H1 (cell line): Measurements from ENCODE around the gene ENAH.

Source experiments
- ATF3 ChIP-seq: IDR thresholded peaks from 2 replicates; pipeline ENCODE4 v1.6.1; 2011; ENCODE audit warnings: low read depth, mild to moderate bottlenecking, low read length; ENCODE audit not compliant: insufficient read depth
- CHD2 ChIP-seq: IDR thresholded peaks from 2 replicates; pipeline ENCODE4 v1.6.1; 2012; ENCODE audit warnings: low read length, improper control_type of control experiment
- EZH2 ChIP-seq: fragments of 200-600 bp; sonication (generic); IDR thresholded peaks from 2 replicates; pipeline ENCODE4 v1.7.1; 2012; ENCODE audit warnings: low read depth, mild to moderate bottlenecking, moderate library complexity, low read length, inconsistent platforms; ENCODE audit not compliant: severe bottlenecking
- POLR2A ChIP-seq, 2 experiments: IDR thresholded peaks; 1 replicate in 1 of 2; 2 replicates in 1 of 2; pipeline ENCODE4 v1.6.1; 2011; ENCODE audit warnings: low read depth in 2 of 2, low read length in 2 of 2, mild to moderate bottlenecking in 2 of 2; ENCODE audit errors: control extremely low read depth in 1 of 2
- SP2 ChIP-seq: IDR thresholded peaks from 2 replicates; pipeline ENCODE4 v1.6.1; 2012; ENCODE audit warnings: mild to moderate bottlenecking, low read length, inconsistent platforms
- ZNF274 ChIP-seq: IDR thresholded peaks from 2 replicates; pipeline ENCODE4 v1.7.0; 2012; ENCODE audit warnings: low read length, borderline replicate concordance; ENCODE audit errors: extremely low read depth
- TF ChIP-seq, protein P1 (sequence below), 3 experiments: IDR thresholded peaks; 1 replicate in 2 of 3; 2 replicates in 1 of 3; pipeline versions ENCODE4 v1.5.1 to v1.6.1; 2011; ENCODE audit warnings: low read length in 3 of 3, mild to moderate bottlenecking in 3 of 3, inconsistent platforms in 2 of 3, low read depth in 1 of 3, moderate library complexity in 1 of 3; ENCODE audit not compliant: insufficient read depth in 1 of 3; ENCODE audit errors: control extremely low read depth in 1 of 3

GRCh38 chr1:225695578-225696337 is 42.8 kb upstream of the ENAH start:
- TF ChIP-seq, protein P1, sequence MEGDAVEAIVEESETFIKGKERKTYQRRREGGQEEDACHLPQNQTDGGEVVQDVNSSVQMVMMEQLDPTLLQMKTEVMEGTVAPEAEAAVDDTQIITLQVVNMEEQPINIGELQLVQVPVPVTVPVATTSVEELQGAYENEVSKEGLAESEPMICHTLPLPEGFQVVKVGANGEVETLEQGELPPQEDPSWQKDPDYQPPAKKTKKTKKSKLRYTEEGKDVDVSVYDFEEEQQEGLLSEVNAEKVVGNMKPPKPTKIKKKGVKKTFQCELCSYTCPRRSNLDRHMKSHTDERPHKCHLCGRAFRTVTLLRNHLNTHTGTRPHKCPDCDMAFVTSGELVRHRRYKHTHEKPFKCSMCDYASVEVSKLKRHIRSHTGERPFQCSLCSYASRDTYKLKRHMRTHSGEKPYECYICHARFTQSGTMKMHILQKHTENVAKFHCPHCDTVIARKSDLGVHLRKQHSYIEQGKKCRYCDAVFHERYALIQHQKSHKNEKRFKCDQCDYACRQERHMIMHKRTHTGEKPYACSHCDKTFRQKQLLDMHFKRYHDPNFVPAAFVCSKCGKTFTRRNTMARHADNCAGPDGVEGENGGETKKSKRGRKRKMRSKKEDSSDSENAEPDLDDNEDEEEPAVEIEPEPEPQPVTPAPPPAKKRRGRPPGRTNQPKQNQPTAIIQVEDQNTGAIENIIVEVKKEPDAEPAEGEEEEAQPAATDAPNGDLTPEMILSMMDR (IDR thresholded peaks at IDR 0.05; ENCODE audit: control extremely low read depth in 1 of 3, insufficient read depth in 1 of 3, low read depth in 1 of 3, low read length in 3 of 3) = no peak
- TF ChIP-seq POLR2A (IDR thresholded peaks at IDR 0.05; ENCODE audit: control extremely low read depth in 1 of 2, low read depth in 2 of 2, low read length in 2 of 2) (no peak), ZNF274 (no peak), SP2 (no peak), CHD2 (no peak), ATF3 (no peak), EZH2 (no peak)
